Measurements from ENCODE around the gene PDLIM3. TPM values are rescaled to one million over a fixed set of nuclear protein-coding genes. Genes with fewer than 3 reads are reported as not detected.
A peak's percentile ranks its signal among the peaks of the same experiment; 100 is the strongest.

PDLIM3 gene
- total and polyA plus RNA-seq, 2 of the 13 experiments (the other 11 are each of a cell fraction or from before 2014, with no cell fraction given): 5.9 to 14.0 TPM

DNA sequence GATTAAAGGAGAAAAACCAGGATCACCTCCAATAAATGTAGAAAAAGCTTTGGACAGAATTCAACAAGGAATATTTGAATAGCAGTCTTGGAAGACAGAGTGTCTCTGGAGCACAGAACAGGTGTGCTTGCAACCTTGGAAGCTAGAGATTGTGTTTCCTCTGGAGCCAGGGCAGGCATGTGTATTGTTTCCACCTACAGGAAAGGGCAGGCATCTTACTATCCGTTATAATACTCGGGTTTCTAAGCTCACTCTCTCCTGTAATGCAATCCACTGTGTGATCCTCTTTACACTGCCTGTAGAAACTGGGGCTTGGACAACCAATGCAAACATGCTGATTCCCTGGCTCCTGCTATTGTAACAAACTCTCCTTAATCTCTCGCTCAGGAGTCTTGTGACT lies 78.2 kb downstream of the PDLIM3 start:
- 0% methylated on average over 3 of the region's 3 CpGs for WGBS (ENCODE audit: low lambda C conversion rate)
- Histone ChIP-seq H3K4me3 (replicated peaks in 1 of 3; ENCODE audit: insufficient read depth in 1 of 3, low read depth in 2 of 3, low read length in 3 of 3) (no peak overlapping the region), H3K36me3 (replicated peaks in 1 of 2; ENCODE audit: control insufficient read depth in 1 of 2, insufficient read depth in 2 of 2, low read length in 2 of 2) (no peaks in the 10 kb centered on the region)
- TF ChIP-seq, protein P1, sequence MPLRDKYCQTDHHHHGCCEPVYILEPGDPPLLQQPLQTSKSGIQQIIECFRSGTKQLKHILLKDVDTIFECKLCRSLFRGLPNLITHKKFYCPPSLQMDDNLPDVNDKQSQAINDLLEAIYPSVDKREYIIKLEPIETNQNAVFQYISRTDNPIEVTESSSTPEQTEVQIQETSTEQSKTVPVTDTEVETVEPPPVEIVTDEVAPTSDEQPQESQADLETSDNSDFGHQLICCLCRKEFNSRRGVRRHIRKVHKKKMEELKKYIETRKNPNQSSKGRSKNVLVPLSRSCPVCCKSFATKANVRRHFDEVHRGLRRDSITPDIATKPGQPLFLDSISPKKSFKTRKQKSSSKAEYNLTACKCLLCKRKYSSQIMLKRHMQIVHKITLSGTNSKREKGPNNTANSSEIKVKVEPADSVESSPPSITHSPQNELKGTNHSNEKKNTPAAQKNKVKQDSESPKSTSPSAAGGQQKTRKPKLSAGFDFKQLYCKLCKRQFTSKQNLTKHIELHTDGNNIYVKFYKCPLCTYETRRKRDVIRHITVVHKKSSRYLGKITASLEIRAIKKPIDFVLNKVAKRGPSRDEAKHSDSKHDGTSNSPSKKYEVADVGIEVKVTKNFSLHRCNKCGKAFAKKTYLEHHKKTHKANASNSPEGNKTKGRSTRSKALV (CRISPR knock-in tag; IDR thresholded peaks at IDR 0.05): no peak
- TF ChIP-seq, protein P2, sequence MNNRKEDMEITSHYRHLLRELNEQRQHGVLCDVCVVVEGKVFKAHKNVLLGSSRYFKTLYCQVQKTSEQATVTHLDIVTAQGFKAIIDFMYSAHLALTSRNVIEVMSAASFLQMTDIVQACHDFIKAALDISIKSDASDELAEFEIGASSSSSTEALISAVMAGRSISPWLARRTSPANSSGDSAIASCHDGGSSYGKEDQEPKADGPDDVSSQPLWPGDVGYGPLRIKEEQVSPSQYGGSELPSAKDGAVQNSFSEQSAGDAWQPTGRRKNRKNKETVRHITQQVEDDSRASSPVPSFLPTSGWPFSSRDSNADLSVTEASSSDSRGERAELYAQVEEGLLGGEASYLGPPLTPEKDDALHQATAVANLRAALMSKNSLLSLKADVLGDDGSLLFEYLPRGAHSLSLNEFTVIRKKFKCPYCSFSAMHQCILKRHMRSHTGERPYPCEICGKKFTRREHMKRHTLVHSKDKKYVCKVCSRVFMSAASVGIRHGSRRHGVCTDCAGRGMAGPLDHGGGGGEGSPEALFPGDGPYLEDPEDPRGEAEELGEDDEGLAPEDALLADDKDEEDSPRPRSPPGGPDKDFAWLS (CRISPR knock-in tag; IDR thresholded peaks at IDR 0.05; ENCODE audit: borderline replicate concordance): no peak
- TF ChIP-seq MEIS2 (CRISPR knock-in tag; IDR thresholded peaks at IDR 0.05) (no peak), TAF15 (IDR thresholded peaks at IDR 0.05; ENCODE audit: low read depth, low read length, poor library complexity, severe bottlenecking) (no peak), JUNB (CRISPR knock-in tag; IDR thresholded peaks at IDR 0.05; ENCODE audit: borderline replicate concordance) (no peak), XRCC5 (optimal IDR thresholded peaks at IDR 0.05; ENCODE audit: low read length) (no peak), NBN (conservative IDR thresholded peaks at IDR 0.05) (no peak), NCOA2 (CRISPR knock-in tag; IDR thresholded peaks at IDR 0.05) (no peak), EZH2 (conservative IDR thresholded peaks at IDR 0.05; ENCODE audit: low read depth, low read length) (no peak), RXRB (CRISPR knock-in tag; IDR thresholded peaks at IDR 0.05; ENCODE audit: borderline replicate concordance) (no peak), SOX13 (IDR thresholded peaks at IDR 0.05) (no peak), SOX13 (CRISPR knock-in tag; conservative IDR thresholded peaks at IDR 0.05 in 1 of 2, IDR thresholded peaks at IDR 0.05 in 1 of 2) (no peak), MEIS1 (CRISPR knock-in tag; IDR thresholded peaks at IDR 0.05; ENCODE audit: borderline replicate concordance) (no peak)
- TF ChIP-seq, protein P3, sequence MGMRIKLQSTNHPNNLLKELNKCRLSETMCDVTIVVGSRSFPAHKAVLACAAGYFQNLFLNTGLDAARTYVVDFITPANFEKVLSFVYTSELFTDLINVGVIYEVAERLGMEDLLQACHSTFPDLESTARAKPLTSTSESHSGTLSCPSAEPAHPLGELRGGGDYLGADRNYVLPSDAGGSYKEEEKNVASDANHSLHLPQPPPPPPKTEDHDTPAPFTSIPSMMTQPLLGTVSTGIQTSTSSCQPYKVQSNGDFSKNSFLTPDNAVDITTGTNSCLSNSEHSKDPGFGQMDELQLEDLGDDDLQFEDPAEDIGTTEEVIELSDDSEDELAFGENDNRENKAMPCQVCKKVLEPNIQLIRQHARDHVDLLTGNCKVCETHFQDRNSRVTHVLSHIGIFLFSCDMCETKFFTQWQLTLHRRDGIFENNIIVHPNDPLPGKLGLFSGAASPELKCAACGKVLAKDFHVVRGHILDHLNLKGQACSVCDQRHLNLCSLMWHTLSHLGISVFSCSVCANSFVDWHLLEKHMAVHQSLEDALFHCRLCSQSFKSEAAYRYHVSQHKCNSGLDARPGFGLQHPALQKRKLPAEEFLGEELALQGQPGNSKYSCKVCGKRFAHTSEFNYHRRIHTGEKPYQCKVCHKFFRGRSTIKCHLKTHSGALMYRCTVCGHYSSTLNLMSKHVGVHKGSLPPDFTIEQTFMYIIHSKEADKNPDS (CRISPR knock-in tag; IDR thresholded peaks at IDR 0.05): no peak
- TF ChIP-seq, protein P4, sequence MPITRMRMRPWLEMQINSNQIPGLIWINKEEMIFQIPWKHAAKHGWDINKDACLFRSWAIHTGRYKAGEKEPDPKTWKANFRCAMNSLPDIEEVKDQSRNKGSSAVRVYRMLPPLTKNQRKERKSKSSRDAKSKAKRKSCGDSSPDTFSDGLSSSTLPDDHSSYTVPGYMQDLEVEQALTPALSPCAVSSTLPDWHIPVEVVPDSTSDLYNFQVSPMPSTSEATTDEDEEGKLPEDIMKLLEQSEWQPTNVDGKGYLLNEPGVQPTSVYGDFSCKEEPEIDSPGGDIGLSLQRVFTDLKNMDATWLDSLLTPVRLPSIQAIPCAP (CRISPR knock-in tag; IDR thresholded peaks at IDR 0.05; ENCODE audit: low read depth): no peak
- TF ChIP-seq, protein P5, sequence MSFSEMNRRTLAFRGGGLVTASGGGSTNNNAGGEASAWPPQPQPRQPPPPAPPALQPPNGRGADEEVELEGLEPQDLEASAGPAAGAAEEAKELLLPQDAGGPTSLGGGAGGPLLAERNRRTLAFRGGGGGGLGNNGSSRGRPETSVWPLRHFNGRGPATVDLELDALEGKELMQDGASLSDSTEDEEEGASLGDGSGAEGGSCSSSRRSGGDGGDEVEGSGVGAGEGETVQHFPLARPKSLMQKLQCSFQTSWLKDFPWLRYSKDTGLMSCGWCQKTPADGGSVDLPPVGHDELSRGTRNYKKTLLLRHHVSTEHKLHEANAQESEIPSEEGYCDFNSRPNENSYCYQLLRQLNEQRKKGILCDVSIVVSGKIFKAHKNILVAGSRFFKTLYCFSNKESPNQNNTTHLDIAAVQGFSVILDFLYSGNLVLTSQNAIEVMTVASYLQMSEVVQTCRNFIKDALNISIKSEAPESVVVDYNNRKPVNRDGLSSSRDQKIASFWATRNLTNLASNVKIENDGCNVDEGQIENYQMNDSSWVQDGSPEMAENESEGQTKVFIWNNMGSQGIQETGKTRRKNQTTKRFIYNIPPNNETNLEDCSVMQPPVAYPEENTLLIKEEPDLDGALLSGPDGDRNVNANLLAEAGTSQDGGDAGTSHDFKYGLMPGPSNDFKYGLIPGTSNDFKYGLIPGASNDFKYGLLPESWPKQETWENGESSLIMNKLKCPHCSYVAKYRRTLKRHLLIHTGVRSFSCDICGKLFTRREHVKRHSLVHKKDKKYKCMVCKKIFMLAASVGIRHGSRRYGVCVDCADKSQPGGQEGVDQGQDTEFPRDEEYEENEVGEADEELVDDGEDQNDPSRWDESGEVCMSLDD (CRISPR knock-in tag; IDR thresholded peaks at IDR 0.05; ENCODE audit: borderline replicate concordance): no peak

More for the DNA sequence above, 78.2 kb downstream of the PDLIM3 start:
- Histone ChIP-seq H3K79me2 (ENCODE audit: insufficient read depth, low read length) (no peaks in the 10 kb centered on the region), H4K20me1 (ENCODE audit: insufficient read depth, low read length) (no peaks in the 10 kb centered on the region), H3K27ac (ENCODE audit: extremely low read length, insufficient read depth, low read length) (no peak overlapping the region), H3K9me3 (ENCODE audit: low read length) (no peaks in the 10 kb centered on the region), H3K4me1 (ENCODE audit: insufficient read depth, low read length) (peaks cover 10% of the 10 kb centered on the region), H3K27me3 (ENCODE audit: control insufficient read depth in 1 of 2, insufficient read depth in 2 of 2, low read length in 2 of 2) (peaks cover 0 to 13% of the 10 kb centered on the region in 2 experiments; a peak in 1 of 5 replicates), H2AFZ (ENCODE audit: low read length) (no peak overlapping the region), H3K9ac (ENCODE audit: insufficient read depth, low read depth, low read length) (no peak overlapping the region), H3K4me2 (ENCODE audit: low read depth, low read length) (no peak overlapping the region)
- ATAC-seq: peak; percentile 69
- FAIRE-seq: no peak
- BruUV-seq (replicated peaks): no TSS peak
- POLR2A ChIA-PET: no interaction called here
- no peak for DNase-seq (ENCODE audit: low spot score)
- in situ Hi-C loops (cut with HindIII; ENCODE audit: extremely low pct_ligation_motif_present, low pct_unique_long_range_greater_than_20kb) (loop anchor here (25.0 kb wide), 1 partner anchor 580 kb away; no protein-coding TSS in a partner anchor), intact Hi-C loops (cut with micrococcal nuclease; ENCODE audit: unreplicated experiment) (no loop called here)
- CTCF ChIA-PET (ENCODE audit: low intra/inter-chr PET ratio, low total read pairs): no interaction called here
